OCI-LY1 (cell line): ENCODE data around the gene GMPR.

ENCODE experiments used
- H2AFZ ChIP-seq: fragments of 200-600 bp; sonication (generic), shearing (Covaris generic); 2 replicates; pipeline ENCODE4 v1.6.0; 2014; ENCODE audit warnings: antibody characterized with exemption, mild to moderate bottlenecking, low read length
- H3F3A ChIP-seq: fragments of 200-600 bp; sonication (generic), shearing (Covaris generic); 2 replicates; pipeline ENCODE4 v1.6.0; 2014; ENCODE audit warnings: mild to moderate bottlenecking, antibody characterized with exemption, low read length, moderate library complexity; ENCODE audit not compliant: insufficient read depth
- H3K27ac ChIP-seq: fragments of 200-600 bp; sonication (generic); 2 replicates; pipeline ENCODE4 v1.5.1; 2014; ENCODE audit warnings: low read length, mixed run types, mild to moderate bottlenecking, low read depth; ENCODE audit not compliant: poor library complexity, severe bottlenecking
- H3K27me3 ChIP-seq: fragments of 200-600 bp; sonication (generic); 2 replicates; pipeline ENCODE4 v1.6.0; 2014; ENCODE audit warnings: antibody characterized with exemption, mild to moderate bottlenecking, low read length, moderate library complexity; ENCODE audit not compliant: insufficient read depth
- H3K36me3 ChIP-seq: fragments of 200-600 bp; sonication (generic); 2 replicates; pipeline ENCODE4 v1.6.1; 2014; ENCODE audit warnings: mild to moderate bottlenecking, antibody characterized with exemption, low read length, moderate library complexity, mixed read lengths; ENCODE audit not compliant: insufficient read depth
- H3K4me1 ChIP-seq: fragments of 200-600 bp; sonication (generic); 2 replicates; pipeline ENCODE4 v1.5.1; 2014; ENCODE audit warnings: mild to moderate bottlenecking, low read length, moderate library complexity; ENCODE audit not compliant: insufficient read depth, severe bottlenecking
- H3K4me2 ChIP-seq: fragments of 200-600 bp; sonication (generic), shearing (Covaris generic); 2 replicates; pipeline ENCODE4 v1.6.1; 2014; ENCODE audit warnings: low read length
- H3K4me3 ChIP-seq: fragments of 200-600 bp; sonication (generic); 2 replicates; pipeline ENCODE4 v1.5.1; 2014; ENCODE audit warnings: low read length, low read depth, mild to moderate bottlenecking, mixed read lengths; ENCODE audit not compliant: poor library complexity, severe bottlenecking
- H3K79me2 ChIP-seq: fragments of 200-600 bp; shearing (Covaris generic); 2 replicates; pipeline ENCODE4 v1.6.1; 2016; ENCODE audit warnings: mixed run types, low read length, mixed read lengths; ENCODE audit not compliant: insufficient read depth
- H3K9ac ChIP-seq: fragments of 200-600 bp; sonication (generic), shearing (Covaris generic); 2 replicates; pipeline ENCODE4 v1.6.1; 2014; ENCODE audit warnings: mild to moderate bottlenecking, low read length, mixed read lengths
- H3K9me2 ChIP-seq: fragments of 200-600 bp; sonication (generic), shearing (Covaris generic); 2 replicates; pipeline ENCODE4 v1.6.1; 2014; ENCODE audit warnings: low read depth, mild to moderate bottlenecking, low read length, mixed read lengths
- H3K9me3 ChIP-seq: fragments of 200-600 bp; shearing (Covaris generic); 2 replicates; pipeline ENCODE4 v1.6.1; 2014; ENCODE audit warnings: low read length, mixed read lengths
- H4K20me1 ChIP-seq: fragments of 200-600 bp; sonication (generic), shearing (Covaris generic); 2 replicates; pipeline ENCODE4 v1.6.0; 2016; ENCODE audit warnings: mild to moderate bottlenecking, low read length; ENCODE audit not compliant: insufficient read depth
- EZH2 ChIP-seq: fragments of 200-600 bp; sonication (generic), shearing (Covaris generic); IDR thresholded peaks from 2 replicates; pipeline ENCODE4 v1.8.0; 2017; ENCODE audit warnings: borderline replicate concordance, mixed run types, mild to moderate bottlenecking, antibody characterized with exemption, low read length, moderate library complexity, mixed read lengths
- TF ChIP-seq, protein P1 (sequence below): fragments of 200-600 bp; sonication (generic), shearing (Covaris generic); IDR thresholded peaks from 2 replicates; pipeline ENCODE4 v1.5.1; 2017; ENCODE audit warnings: mild to moderate bottlenecking, antibody characterized with exemption, low read length, moderate library complexity, mixed read lengths

GMPR gene

DNA sequence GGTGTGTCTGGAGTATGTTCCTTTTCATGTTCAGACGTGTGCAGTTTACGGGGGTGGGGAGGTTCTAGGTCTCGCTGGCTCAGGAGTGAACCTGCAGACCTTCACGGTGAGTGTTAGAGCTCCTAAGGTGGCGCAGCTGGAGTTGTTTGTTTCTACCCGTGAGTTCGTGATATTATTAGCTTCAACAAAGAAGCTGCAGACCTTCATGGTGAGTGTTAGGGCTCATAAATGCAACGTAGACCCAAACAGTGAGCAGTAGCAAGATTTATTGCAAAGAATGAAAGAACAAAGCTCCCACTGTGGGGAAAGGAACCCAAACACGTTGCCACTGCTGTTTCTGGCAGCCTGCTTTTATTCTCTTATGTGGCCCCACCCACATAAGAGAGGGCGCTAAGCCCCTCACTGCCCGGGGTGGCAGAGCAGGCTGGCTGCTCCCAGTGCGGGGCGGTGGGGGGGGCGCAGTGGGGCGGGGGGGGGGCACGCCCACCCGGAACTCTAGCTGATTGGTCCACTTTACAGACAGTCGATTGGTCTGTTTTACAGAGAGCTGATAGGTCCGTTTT lies 41.3 kb upstream of the GMPR start:
- Histone ChIP-seq H3K79me2 (no peaks in the 10 kb centered on the region), H4K20me1 (no peaks in the 10 kb centered on the region), H3K27me3 (no peaks in the 10 kb centered on the region), H2AFZ (no peak overlapping the region), H3K4me1 (peaks cover 33% of the 10 kb centered on the region), H3K9ac (no peak overlapping the region), H3K4me2 (no peak overlapping the region), H3K27ac (no peak overlapping the region), H3K4me3 (no peak overlapping the region), H3K36me3 (no peaks in the 10 kb centered on the region), H3F3A (no peaks in the 10 kb centered on the region), H3K9me2 (no peaks in the 10 kb centered on the region), H3K9me3 (no peaks in the 10 kb centered on the region; the same call in 1 of the 2 replicates)
- TF ChIP-seq, protein P1, sequence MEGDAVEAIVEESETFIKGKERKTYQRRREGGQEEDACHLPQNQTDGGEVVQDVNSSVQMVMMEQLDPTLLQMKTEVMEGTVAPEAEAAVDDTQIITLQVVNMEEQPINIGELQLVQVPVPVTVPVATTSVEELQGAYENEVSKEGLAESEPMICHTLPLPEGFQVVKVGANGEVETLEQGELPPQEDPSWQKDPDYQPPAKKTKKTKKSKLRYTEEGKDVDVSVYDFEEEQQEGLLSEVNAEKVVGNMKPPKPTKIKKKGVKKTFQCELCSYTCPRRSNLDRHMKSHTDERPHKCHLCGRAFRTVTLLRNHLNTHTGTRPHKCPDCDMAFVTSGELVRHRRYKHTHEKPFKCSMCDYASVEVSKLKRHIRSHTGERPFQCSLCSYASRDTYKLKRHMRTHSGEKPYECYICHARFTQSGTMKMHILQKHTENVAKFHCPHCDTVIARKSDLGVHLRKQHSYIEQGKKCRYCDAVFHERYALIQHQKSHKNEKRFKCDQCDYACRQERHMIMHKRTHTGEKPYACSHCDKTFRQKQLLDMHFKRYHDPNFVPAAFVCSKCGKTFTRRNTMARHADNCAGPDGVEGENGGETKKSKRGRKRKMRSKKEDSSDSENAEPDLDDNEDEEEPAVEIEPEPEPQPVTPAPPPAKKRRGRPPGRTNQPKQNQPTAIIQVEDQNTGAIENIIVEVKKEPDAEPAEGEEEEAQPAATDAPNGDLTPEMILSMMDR: no peak
- TF ChIP-seq EZH2: no peak

DNA sequence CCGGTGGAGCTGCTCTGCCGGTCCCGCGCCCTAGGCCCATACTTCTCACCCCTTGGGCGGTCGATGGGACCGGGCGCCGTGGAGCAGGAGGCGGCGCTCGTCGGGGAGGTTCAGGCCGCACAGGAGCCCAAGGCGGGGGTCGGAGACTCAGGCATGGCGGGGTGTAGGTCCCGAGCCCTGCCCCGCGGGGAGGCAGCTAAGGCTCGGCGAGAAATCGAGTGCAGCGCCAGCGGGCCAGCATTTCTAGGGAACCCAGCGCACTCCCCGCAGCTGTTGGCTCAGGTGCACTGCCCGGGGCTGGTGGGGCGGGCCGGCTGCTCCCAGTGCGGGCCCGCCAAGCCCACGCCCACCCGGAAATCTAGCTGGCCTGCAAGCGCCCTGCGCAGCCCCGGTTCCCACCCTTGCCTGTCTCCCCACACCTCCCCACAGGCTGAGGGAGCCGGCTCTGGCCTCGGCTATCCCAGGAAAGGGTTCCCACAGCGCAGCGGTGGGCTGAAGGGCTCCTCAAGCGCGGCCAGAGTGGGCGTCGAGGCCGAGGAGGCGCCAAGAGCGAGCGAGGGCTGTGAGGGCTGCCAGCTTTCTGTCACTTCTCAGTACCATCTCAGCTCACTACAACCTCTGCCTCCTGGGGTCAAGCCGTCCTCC lies 40.2 kb upstream of the GMPR start:
- no peaks in the 10 kb centered on the region; the same call in 1 of the 2 replicates for H3K9me3 ChIP-seq
- TF ChIP-seq EZH2: no peak
- TF ChIP-seq, protein P1: no peak
- no peaks in the 10 kb centered on the region for H3K36me3 ChIP-seq
- no peaks in the 10 kb centered on the region for H3F3A ChIP-seq
- H3K79me2 ChIP-seq: no peaks in the 10 kb centered on the region
- no peak overlapping the region for H3K9ac ChIP-seq
- no peak overlapping the region for H3K4me3 ChIP-seq
- H3K4me1 ChIP-seq: peaks cover 33% of the 10 kb centered on the region
- H3K9me2 ChIP-seq: no peaks in the 10 kb centered on the region
- no peak overlapping the region for H3K27ac ChIP-seq
- no peak overlapping the region for H2AFZ ChIP-seq
- H3K27me3 ChIP-seq: no peaks in the 10 kb centered on the region
- H3K4me2 ChIP-seq: no peak overlapping the region
- no peaks in the 10 kb centered on the region for H4K20me1 ChIP-seq

DNA sequence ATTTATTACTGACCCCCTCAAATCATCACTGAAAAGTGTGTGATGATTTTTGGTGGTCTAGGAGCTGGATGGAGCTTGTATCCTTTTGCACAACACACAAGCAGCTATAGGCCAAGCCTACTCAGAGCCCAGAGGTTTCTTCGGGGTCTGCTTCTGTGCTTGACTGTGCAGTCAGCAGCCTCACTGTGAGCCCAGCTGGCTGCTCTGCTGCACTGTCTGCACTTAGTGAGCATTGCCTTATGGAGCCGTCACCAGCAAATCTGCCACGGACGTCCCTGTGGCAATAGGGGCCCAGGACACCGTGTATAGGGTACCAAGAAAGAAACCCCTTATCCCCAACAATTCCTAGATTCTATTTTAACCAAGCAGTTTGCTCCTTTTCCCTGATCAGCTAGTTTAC lies 38.6 kb upstream of the GMPR start:
- Histone ChIP-seq H3F3A (0 out of 2 replicates have a peak, but pooled peaks cover 6% of the 10 kb centered on the region), H3K27ac (peak overlapping the region; percentile 87), H3K27me3 (no peaks in the 10 kb centered on the region), H3K36me3 (no peaks in the 10 kb centered on the region), H3K9me2 (no peaks in the 10 kb centered on the region), H3K4me2 (peak overlapping the region; percentile 65), H2AFZ (peak overlapping the region; percentile 34; the same call in 1 of the 2 replicates), H3K9ac (peak overlapping the region; percentile 60), H3K79me2 (no peaks in the 10 kb centered on the region), H3K4me1 (peaks cover 39% of the 10 kb centered on the region), H3K4me3 (peak overlapping the region; percentile 38), H4K20me1 (no peaks in the 10 kb centered on the region), H3K9me3 (no peaks in the 10 kb centered on the region; the same call in 1 of the 2 replicates)
- no peak for TF ChIP-seq EZH2
- TF ChIP-seq, protein P1: no peak
